ENCODE measurements around the gene CACNA1D.

The CACNA1D gene

GRCh38 chr3:53729618-53730017 lies 235.2 kb downstream of the CACNA1D start:
- no peak for DNase-seq (ENCODE audit: extremely low read depth, low read depth)
- TF ChIP-seq CTCF (IDR thresholded peaks at IDR 0.05; ENCODE audit: low read depth, low read length, missing control alignments): no peak
- H3K4me3 ChIP-seq (replicated peaks; ENCODE audit: low read depth, low read length): no peak overlapping the region

GRCh38 chr3:53730576-53730975 lies 236.2 kb downstream of the CACNA1D start:
- DNase-seq (ENCODE audit: extremely low read depth, low read depth): no peak
- no peak overlapping the region for H3K4me3 ChIP-seq (replicated peaks; ENCODE audit: low read depth, low read length)
- TF ChIP-seq CTCF (IDR thresholded peaks at IDR 0.05; ENCODE audit: low read depth, low read length, missing control alignments): no peak

DNA sequence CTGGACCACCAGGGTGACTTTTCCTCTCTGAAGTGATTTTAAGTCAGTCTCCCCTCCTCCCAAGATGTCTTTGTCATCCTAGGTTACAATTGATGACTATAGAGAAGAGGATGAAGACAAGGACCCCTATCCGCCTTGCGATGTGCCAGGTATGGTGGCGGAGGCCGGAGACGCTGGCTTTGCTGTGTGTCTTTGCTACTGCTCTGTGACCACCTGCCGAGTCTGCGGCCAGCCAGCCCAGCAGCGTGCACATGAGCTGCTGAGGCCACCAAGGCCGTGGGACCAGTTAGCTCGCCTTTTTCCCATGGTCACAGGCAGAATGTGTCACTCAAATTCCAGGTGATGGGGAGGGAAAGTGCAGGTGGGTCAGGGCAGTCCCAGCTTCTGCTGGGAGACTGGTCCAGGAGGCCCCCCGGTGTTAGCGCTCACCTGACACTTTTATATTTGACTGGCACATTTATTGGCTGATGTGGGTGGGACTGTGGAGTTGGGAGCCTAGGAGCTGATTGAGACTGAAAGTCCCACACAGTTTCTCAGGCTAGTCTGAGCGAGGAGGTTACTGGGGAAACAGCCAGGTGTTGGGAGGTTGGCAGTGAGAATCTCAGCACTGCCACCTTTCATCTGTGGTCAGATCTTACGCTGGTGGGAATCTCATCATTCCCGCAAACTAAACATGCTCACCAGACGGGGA lies 237.7 kb downstream of the CACNA1D start:
- DNase-seq (ENCODE audit: extremely low read depth, low read depth): no peak
- H3K4me3 ChIP-seq (replicated peaks; ENCODE audit: low read depth, low read length): no peak overlapping the region
- no peak for TF ChIP-seq CTCF (IDR thresholded peaks at IDR 0.05; ENCODE audit: low read depth, low read length, missing control alignments)

- H3K4me3 ChIP-seq (replicated peaks; ENCODE audit: low read depth, low read length): no peak overlapping the region
- DNase-seq (ENCODE audit: extremely low read depth, low read depth): no peak
- no peak for TF ChIP-seq CTCF (IDR thresholded peaks at IDR 0.05; ENCODE audit: low read depth, low read length, missing control alignments)
Observed at GRCh38 chr3:53733446-53733845, 239.0 kb downstream of the CACNA1D start.

- H3K4me3 ChIP-seq (replicated peaks; ENCODE audit: low read depth, low read length): no peak overlapping the region
- TF ChIP-seq CTCF (IDR thresholded peaks at IDR 0.05; ENCODE audit: low read depth, low read length, missing control alignments): no peak
- DNase-seq (ENCODE audit: extremely low read depth, low read depth): no peak
Observed at GRCh38 chr3:53739966-53740365, 245.6 kb downstream of the CACNA1D start.

- no peak for TF ChIP-seq CTCF (IDR thresholded peaks at IDR 0.05; ENCODE audit: low read depth, low read length, missing control alignments)
- DNase-seq (ENCODE audit: extremely low read depth, low read depth): no peak
- no peak overlapping the region for H3K4me3 ChIP-seq (replicated peaks; ENCODE audit: low read depth, low read length)
Observed at GRCh38 chr3:53740956-53741355, 246.5 kb downstream of the CACNA1D start.

- TF ChIP-seq CTCF (IDR thresholded peaks at IDR 0.05; ENCODE audit: low read depth, low read length, missing control alignments): no peak
- no peak for DNase-seq (ENCODE audit: extremely low read depth, low read depth)
- no peak overlapping the region for H3K4me3 ChIP-seq (replicated peaks; ENCODE audit: low read depth, low read length)
Observed at GRCh38 chr3:53744351-53744750, 249.9 kb downstream of the CACNA1D start.
